Endothelial cell of umbilical vein (primary cell): ENCODE measurements around the gene WTAP. TPM values are rescaled to one million over a fixed set of nuclear protein-coding genes. Genes with fewer than 3 reads are reported as not detected.
A peak's percentile ranks its signal among the peaks of the same experiment; 100 is the strongest.

ENCODE experiments used
- BruUV-seq: library from RNA; stranded (reverse); fragments of 400-500 nt; replicated peaks from 2 replicates; lab custom pipeline; 2021; lab: Mats Ljungman, UMichigan
- CTCF ChIA-PET: fragments of 300-600, 350-600 bp; sonication (Branson Sonifier 250); formaldehyde crosslinking; loops from one replicate; lab custom pipeline; 2021; ENCODE audit warnings: antibody characterized with exemption, inconsistent platforms; lab: Charles Lee
- POLR2A ChIA-PET: fragments of 300-600, 350-600 bp; sonication (Branson Sonifier 250); formaldehyde crosslinking; loops from one replicate; lab custom pipeline; 2021; ENCODE audit warnings: antibody characterized with exemption, inconsistent platforms; lab: Charles Lee
- DNase-seq: peaks from one replicate; pipeline ENCODE4 v3.0.0-alpha.2; 2011; ENCODE audit warnings: low read depth, low spot score
- FAIRE-seq: peaks from 2 replicates; lab custom pipeline; 2011; peaks lifted over from hg19 to GRCh38; lab: Jason Lieb, UNC
- H2AFZ ChIP-seq: 2 replicates; pipeline ENCODE4 v1.6.0; 2012; ENCODE audit warnings: low read depth, low read length, control low read depth, inconsistent platforms
- H3K27ac ChIP-seq: 2 replicates; pipeline ENCODE4 v1.5.1; 2011; ENCODE audit warnings: low read depth, mild to moderate bottlenecking, control low read depth, low read length, moderate library complexity; ENCODE audit not compliant: insufficient read depth
- H3K27me3 ChIP-seq, 2 experiments: 2 replicates each; pipeline versions ENCODE4 v1.6.0 to v1.6.1; 2011; ENCODE audit warnings: low read length in 2 of 2, mixed read lengths in 1 of 2; ENCODE audit not compliant: control insufficient read depth in 2 of 2, insufficient read depth in 2 of 2
- H3K36me3 ChIP-seq, 2 experiments: 2 replicates in 1 of 2; 3 replicates in 1 of 2; pipeline ENCODE4 v1.5.1; 2011; ENCODE audit warnings: low read length in 2 of 2, mild to moderate bottlenecking in 1 of 2, moderate library complexity in 1 of 2; ENCODE audit not compliant: control insufficient read depth in 2 of 2, insufficient read depth in 2 of 2; ENCODE audit errors: extremely low read depth in 1 of 2
- H3K4me1 ChIP-seq: 3 replicates; pipeline ENCODE4 v1.5.1; 2011; ENCODE audit warnings: mild to moderate bottlenecking, low read length; ENCODE audit not compliant: control insufficient read depth, insufficient read depth; ENCODE audit errors: extremely low read depth
- H3K4me2 ChIP-seq: 2 replicates; pipeline ENCODE4 v1.6.1; 2011; ENCODE audit warnings: low read length, control low read depth, mixed read lengths; ENCODE audit not compliant: insufficient read depth
- H3K4me3 ChIP-seq, 3 experiments: fragments of 200-600 bp in 1 of 3; sonication (generic), shearing (Covaris generic) in 1 of 3; replicated peaks in 1 of 3; 2 replicates each; pipeline ENCODE4 v1.5.1; 2011 to 2016; ENCODE audit warnings: control low read depth in 3 of 3, low read length in 3 of 3, mild to moderate bottlenecking in 2 of 3, inconsistent platforms in 1 of 3, low read depth in 1 of 3, moderate library complexity in 1 of 3; ENCODE audit not compliant: insufficient read depth in 1 of 3
- H3K79me2 ChIP-seq: 2 replicates; pipeline ENCODE4 v1.6.0; 2012; ENCODE audit warnings: low read length, inconsistent platforms; ENCODE audit not compliant: control insufficient read depth, insufficient read depth
- H3K9ac ChIP-seq: replicated peaks from 2 replicates; pipeline ENCODE3; 2011; ENCODE audit warnings: low read length, control low read depth; ENCODE audit not compliant: insufficient read depth; ENCODE audit errors: extremely low read depth
- H3K9me1 ChIP-seq: replicated peaks from 3 replicates; pipeline ENCODE4 v1.6.0; 2011; ENCODE audit warnings: mild to moderate bottlenecking, low read length; ENCODE audit not compliant: control insufficient read depth, insufficient read depth; ENCODE audit errors: extremely low read depth
- H3K9me3 ChIP-seq: replicated peaks from 2 replicates; pipeline ENCODE4 v1.5.1; 2012; ENCODE audit warnings: low read length, inconsistent platforms; ENCODE audit not compliant: control insufficient read depth, insufficient read depth
- H4K20me1 ChIP-seq: replicated peaks from 2 replicates; pipeline ENCODE3; 2011; ENCODE audit warnings: mild to moderate bottlenecking, low read length; ENCODE audit not compliant: control insufficient read depth, insufficient read depth; ENCODE audit errors: extremely low read depth
- FOS ChIP-seq: IDR thresholded peaks from 2 replicates; pipeline ENCODE4 v1.6.1; 2011; ENCODE audit warnings: mild to moderate bottlenecking, low read length, moderate library complexity, borderline replicate concordance; ENCODE audit not compliant: insufficient read depth
- GATA2 ChIP-seq: IDR thresholded peaks from 2 replicates; pipeline ENCODE4 v1.7.0; 2011; ENCODE audit warnings: low read depth, mild to moderate bottlenecking, moderate library complexity, mixed read lengths, low read length; ENCODE audit not compliant: insufficient read length, insufficient read depth
- JUN ChIP-seq: IDR thresholded peaks from 2 replicates; pipeline ENCODE4 v1.6.1; 2011; ENCODE audit warnings: borderline replicate concordance, low read depth; ENCODE audit not compliant: insufficient read length, insufficient read depth
- MYC ChIP-seq: IDR thresholded peaks from one replicate; pipeline ENCODE4 v1.6.1; 2011; ENCODE audit warnings: mild to moderate bottlenecking, low read depth, low read length
- POLR2A ChIP-seq: IDR thresholded peaks from 2 replicates; pipeline ENCODE4 v1.6.1; 2012; ENCODE audit warnings: low read depth, mild to moderate bottlenecking, control low read depth, low read length
- POLR2AphosphoS5 ChIP-seq: IDR thresholded peaks from 2 replicates; pipeline ENCODE4 v1.6.1; 2012; ENCODE audit warnings: low read depth, mild to moderate bottlenecking, control low read depth, low read length, moderate library complexity; ENCODE audit not compliant: insufficient read depth
- dilution Hi-C: fragments of 300-500 bp; cut with MboI; formaldehyde crosslinking; loops from one replicate; pipeline ENCODE4 v1.15.0; 2019; ENCODE audit warnings: low sequenced_read_pairs; ENCODE audit not compliant: extremely low pct_ligation_motif_present
- intact Hi-C: fragments of 100-400 bp; cut with micrococcal nuclease; formaldehyde crosslinking; loops from one replicate; pipeline ENCODE4 v1.10.0; 2022
- polyA plus RNA-seq, 4 experiments: library from polyadenylated mRNA; depleted of rRNA in 3 of 4; stranded (reverse) in 3 of 4; unstranded in 1 of 4; fragments of >200 nt; gene quantifications; 2 replicates each; pipeline versions ENCODE4 v1.2.1 to v1.2.3, GENCODE V29; 2011 to 2012; ENCODE audit warnings: missing spikeins in 1 of 4
- total RNA-seq: library from RNA; stranded (reverse); gene quantifications from 2 replicates; pipeline ENCODE4 v1.2.3, GENCODE V29; 2021

The WTAP gene
- total and polyA plus RNA-seq, 2 donors (not counting 3 experiments of a cell fraction or from before 2014, with no cell fraction given): 21.7 to 81.6 TPM

GRCh38 chr6:159691963-159692287, 35.4 kb upstream of the WTAP start:
- TF ChIP-seq POLR2AphosphoS5 (no peak), GATA2 (no peak), POLR2A (no peak), JUN (no peak), MYC (no peak), FOS (no peak)
- Histone ChIP-seq H3K27ac (peak overlapping the region; percentile 30), H3K79me2 (peaks cover 13% of the 10 kb centered on the region), H3K36me3 (peaks cover 2 to 3% of the 10 kb centered on the region in 2 experiments), H3K4me3 (peak overlapping the region in 2 of 3 experiments; percentile 58 to 78), H3K9me1 (no peaks in the 10 kb centered on the region), H3K9ac (peak overlapping the region; percentile 43), H3K9me3 (no peaks in the 10 kb centered on the region), H3K4me1 (peaks cover 27% of the 10 kb centered on the region), H3K4me2 (peak overlapping the region; percentile 86), H4K20me1 (no peaks in the 10 kb centered on the region), H2AFZ (peak overlapping the region; percentile 28), H3K27me3 (no peaks in the 10 kb centered on the region)
- POLR2A ChIA-PET: interaction anchor here (0.6 to 2.4 kb wide), 3 partner anchors 35 to 345 kb away, joined by 3 to 18 read pairs (median 4); partner anchors contain the start of gene WTAP
- intact Hi-C loops (loop anchor here (1.0 to 10.0 kb wide), 6 partner anchors 70 to 843 kb away; partner anchors contain the start of gene ACAT2), dilution Hi-C loops (no loop called here)
- CTCF ChIA-PET: interaction anchor here (0.7 to 2.3 kb wide), 18 partner anchors 9 to 518 kb away, joined by 3 to 15 read pairs (median 5); partner anchors contain the start of genes MRPL18, TCP1 and WTAP
- FAIRE-seq: no peak
- no peak for DNase-seq
- TSS peak; percentile 48 for BruUV-seq
